NB4 (cell line): ENCODE data around the gene UBXN11.

Source experiments
- CTCF ChIP-seq: IDR thresholded peaks from one replicate; pipeline ENCODE4 v1.5.1; 2012; ENCODE audit warnings: low read depth, low read length
- MYC ChIP-seq: IDR thresholded peaks from 2 replicates; pipeline ENCODE4 v1.6.1; 2011; ENCODE audit warnings: low read depth, low read length
- POLR2A ChIP-seq: IDR thresholded peaks from 2 replicates; pipeline ENCODE4 v1.6.1; 2011; ENCODE audit warnings: mild to moderate bottlenecking; ENCODE audit not compliant: insufficient read length; ENCODE audit errors: extremely low read depth

DNA sequence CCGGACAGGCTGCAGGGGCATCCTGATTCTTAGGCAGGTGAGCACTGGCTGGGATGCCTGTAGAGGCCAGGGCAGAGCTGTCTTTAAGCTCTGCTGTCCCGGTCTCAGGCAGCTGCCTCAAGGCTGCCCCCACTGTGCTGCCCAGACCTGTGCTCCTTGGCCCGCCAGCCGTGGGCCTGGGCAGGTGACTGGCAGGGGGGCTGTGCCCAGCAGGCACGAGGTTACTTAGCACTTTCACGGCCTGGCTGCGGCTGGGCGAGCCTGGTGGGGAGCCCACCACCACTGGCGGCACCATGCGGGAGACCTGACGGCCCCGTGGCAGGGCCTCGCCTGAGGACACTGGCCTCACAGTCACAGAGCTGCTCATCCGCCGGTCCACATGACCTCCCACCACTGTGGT, 39.3 kb upstream of the UBXN11 start:
- TF ChIP-seq CTCF = no peak
- no peak for TF ChIP-seq MYC
- TF ChIP-seq POLR2A = no peak
